Osteoblast (primary cell): ENCODE measurements around the gene OR4K5. TPM values are rescaled to one million over a fixed set of nuclear protein-coding genes. Genes with fewer than 3 reads are reported as not detected.

Experiments used
- DNase-seq: peaks from one replicate; pipeline ENCODE4 v3.0.0; 2011; ENCODE audit warnings: low spot score, mixed read lengths; ENCODE audit not compliant: insufficient read length; ENCODE audit errors: missing footprints
- H2AFZ ChIP-seq: 2 replicates; pipeline ENCODE4 v1.6.0; 2011; ENCODE audit warnings: mild to moderate bottlenecking, low read length
- H3K27ac ChIP-seq: 2 replicates; pipeline ENCODE4 v1.5.1; 2011; ENCODE audit warnings: mild to moderate bottlenecking, low read depth, low read length, moderate library complexity
- H3K27me3 ChIP-seq: 2 replicates; pipeline ENCODE4 v1.6.0; 2012; ENCODE audit warnings: mild to moderate bottlenecking, control low read depth, inconsistent platforms, low read length, moderate library complexity; ENCODE audit not compliant: insufficient read depth
- H3K36me3 ChIP-seq: 2 replicates; pipeline ENCODE4 v1.5.1; 2011; ENCODE audit warnings: mild to moderate bottlenecking, low read length, control low read depth, moderate library complexity; ENCODE audit not compliant: insufficient read depth
- H3K4me1 ChIP-seq: 2 replicates; pipeline ENCODE4 v1.5.1; 2011; ENCODE audit warnings: mild to moderate bottlenecking, low read length, control low read depth, moderate library complexity; ENCODE audit not compliant: insufficient read depth
- H3K4me2 ChIP-seq: 2 replicates; pipeline ENCODE4 v1.6.0; 2011; ENCODE audit warnings: mild to moderate bottlenecking, low read length; ENCODE audit not compliant: insufficient read depth
- H3K4me3 ChIP-seq: fragments of 200-600 bp; sonication (generic); 3 replicates; pipeline ENCODE4 v1.5.1; 2012; ENCODE audit warnings: mild to moderate bottlenecking, low read length, inconsistent platforms; ENCODE audit not compliant: insufficient read depth
- H3K79me2 ChIP-seq: 2 replicates; pipeline ENCODE4 v1.6.0; 2012; ENCODE audit warnings: mild to moderate bottlenecking, low read length, control low read depth, inconsistent platforms; ENCODE audit not compliant: insufficient read depth
- H3K9me3 ChIP-seq: 2 replicates; pipeline ENCODE4 v1.5.1; 2011; ENCODE audit warnings: low read depth, low read length, control low read depth
- H4K20me1 ChIP-seq: 2 replicates; pipeline ENCODE4 v1.6.0; 2012; ENCODE audit warnings: mild to moderate bottlenecking, low read length, control low read depth; ENCODE audit not compliant: insufficient read depth
- CTCF ChIP-seq: IDR thresholded peaks from 2 replicates; pipeline ENCODE4 v1.5.1; 2011; ENCODE audit warnings: mild to moderate bottlenecking, low read depth, low read length, moderate library complexity; ENCODE audit errors: extremely low read depth
- total RNA-seq: library from RNA; depleted of rRNA; stranded (reverse); fragments of >200 nt; gene quantifications from 2 replicates; pipeline ENCODE4 v1.2.3, GENCODE V29; 2012

The OR4K5 gene
- total RNA-seq, 1 donor: not detected

GRCh38 chr14:19911114-19911513 lies 9.3 kb upstream of the OR4K5 start:
- Histone ChIP-seq H4K20me1 (no peaks in the 10 kb centered on the region), H3K4me3 (no peak overlapping the region), H3K36me3 (no peaks in the 10 kb centered on the region), H3K27me3 (no peaks in the 10 kb centered on the region), H3K4me1 (no peaks in the 10 kb centered on the region), H3K27ac (no peak overlapping the region), H2AFZ (no peak overlapping the region), H3K9me3 (peaks cover 11% of the 10 kb centered on the region), H3K4me2 (no peak overlapping the region), H3K79me2 (no peaks in the 10 kb centered on the region)
- no peak for TF ChIP-seq CTCF
- no peak for DNase-seq

- Histone ChIP-seq H3K9me3 (peaks cover 8% of the 10 kb centered on the region), H3K36me3 (no peaks in the 10 kb centered on the region), H4K20me1 (no peaks in the 10 kb centered on the region), H3K4me1 (no peaks in the 10 kb centered on the region), H3K4me3 (no peak overlapping the region), H2AFZ (no peak overlapping the region), H3K27ac (no peak overlapping the region), H3K4me2 (no peak overlapping the region), H3K27me3 (no peaks in the 10 kb centered on the region), H3K79me2 (no peaks in the 10 kb centered on the region)
- DNase-seq: no peak
- TF ChIP-seq CTCF: no peak
Measured at GRCh38 chr14:19917243-19917642, 3.2 kb upstream of the OR4K5 start.

- no peak overlapping the region for H3K4me2 ChIP-seq
- H2AFZ ChIP-seq: no peak overlapping the region
- H3K79me2 ChIP-seq: no peaks in the 10 kb centered on the region
- no peak for DNase-seq
- no peak overlapping the region for H3K27ac ChIP-seq
- H3K4me1 ChIP-seq: no peaks in the 10 kb centered on the region
- H3K4me3 ChIP-seq: no peak overlapping the region
- H4K20me1 ChIP-seq: no peaks in the 10 kb centered on the region
- TF ChIP-seq CTCF: no peak
- no peaks in the 10 kb centered on the region for H3K27me3 ChIP-seq
- H3K36me3 ChIP-seq: no peaks in the 10 kb centered on the region
- H3K9me3 ChIP-seq: peaks cover 8% of the 10 kb centered on the region
Measured at GRCh38 chr14:19917955-19918518, 2.4 kb upstream of the OR4K5 start.

- H3K4me1 ChIP-seq: no peaks in the 10 kb centered on the region
- H3K4me2 ChIP-seq: no peak overlapping the region
- no peaks in the 10 kb centered on the region for H3K27me3 ChIP-seq
- TF ChIP-seq CTCF: no peak
- H3K27ac ChIP-seq: no peak overlapping the region
- H3K36me3 ChIP-seq: no peaks in the 10 kb centered on the region
- no peak overlapping the region for H2AFZ ChIP-seq
- DNase-seq: no peak
- H3K9me3 ChIP-seq: peaks cover 8% of the 10 kb centered on the region
- H3K79me2 ChIP-seq: no peaks in the 10 kb centered on the region
- no peak overlapping the region for H3K4me3 ChIP-seq
- no peaks in the 10 kb centered on the region for H4K20me1 ChIP-seq
Measured at GRCh38 chr14:19918553-19919264, 1.7 kb upstream of the OR4K5 start.
